CD4-positive, alpha-beta T cell treated with Interleukin-4 for 4 hours (primary cell): ENCODE measurements around the gene HRNR.

ENCODE experiments used
- DNase-seq: peaks from one replicate; pipeline ENCODE4 v3.0.0-alpha.2; 2020

Gene HRNR

GRCh38 chr1:152188673-152189591, 35.1 kb downstream of the HRNR start:
- DNase-seq = peak; percentile 71

GRCh38 chr1:152186556-152187285, 37.3 kb downstream of the HRNR start:
- DNase-seq = no peak

- DNase-seq = peak; percentile 69
Observed at GRCh38 chr1:152185544-152186391, 38.2 kb downstream of the HRNR start.

GRCh38 chr1:152182944-152183361, 41.0 kb downstream of the HRNR start:
- DNase-seq = no peak

GRCh38 chr1:152182431-152182830, 41.6 kb downstream of the HRNR start:
- no peak for DNase-seq

- no peak for DNase-seq
Observed at GRCh38 chr1:152179566-152179965, 44.4 kb downstream of the HRNR start.

- DNase-seq = no peak
Observed at GRCh38 chr1:152170287-152170905, 53.6 kb downstream of the HRNR start.

- no peak for DNase-seq
Observed at GRCh38 chr1:152169366-152170025, 54.5 kb downstream of the HRNR start.

- no peak for DNase-seq
Observed at GRCh38 chr1:152168535-152168868, 55.5 kb downstream of the HRNR start.

GRCh38 chr1:152167835-152168534, 56.0 kb downstream of the HRNR start:
- no peak for DNase-seq

GRCh38 chr1:152166966-152167365, 57.0 kb downstream of the HRNR start:
- DNase-seq = no peak

GRCh38 chr1:152165286-152166077, 58.5 kb downstream of the HRNR start:
- no peak for DNase-seq

GRCh38 chr1:152164517-152165136, 59.4 kb downstream of the HRNR start:
- DNase-seq = no peak

- DNase-seq = no peak
Observed at GRCh38 chr1:152162792-152163463, 61.1 kb downstream of the HRNR start.
